HEK293 (cell line): Measurements from ENCODE around the gene TMEM167A.

Experiments used
- CTCF ChIA-PET: fragments of 350-600 bp; formaldehyde crosslinking; extraction: SDS; loops from one replicate; lab custom pipeline; 2021; ENCODE audit warnings: antibody characterized with exemption; lab: Yijun Ruan, JAX
- POLR2A ChIA-PET: fragments of 300-600 bp; formaldehyde crosslinking; extraction: SDS; loops from one replicate; lab custom pipeline; 2020; ENCODE audit warnings: antibody characterized with exemption, inconsistent platforms; lab: Yijun Ruan, JAX
- H3K27ac ChIP-seq: fragments of 200-500 bp; sonication (Bioruptor generic); 2 replicates; pipeline ENCODE4 v1.5.1; 2014; ENCODE audit warnings: low read depth, low read length, control low read depth, inconsistent platforms; ENCODE audit errors: extremely low read depth
- H3K36me3 ChIP-seq, 2 experiments: fragments of 200-500 bp in 1 of 2; sonication (Bioruptor generic) in 1 of 2; 1 replicate in 1 of 2; 2 replicates in 1 of 2; pipeline ENCODE4 v1.5.1; 2014 to 2017; ENCODE audit warnings: inconsistent platforms in 2 of 2, low read length in 2 of 2; ENCODE audit not compliant: control insufficient read depth in 2 of 2, insufficient read depth in 1 of 2
- H3K4me1 ChIP-seq: fragments of 200-500 bp; sonication (Bioruptor generic); 2 replicates; pipeline ENCODE4 v1.5.1; 2014; ENCODE audit warnings: mild to moderate bottlenecking, low read length, inconsistent platforms; ENCODE audit not compliant: control insufficient read depth, insufficient read depth
- H3K4me3 ChIP-seq: 2 replicates; pipeline ENCODE4 v1.5.1; 2011; ENCODE audit warnings: low read depth, mild to moderate bottlenecking, control low read depth, low read length, moderate library complexity
- H3K9me3 ChIP-seq: fragments of 200-500 bp; sonication (Bioruptor generic); 2 replicates; pipeline ENCODE4 v1.5.1; 2014; ENCODE audit warnings: low read depth, low read length, inconsistent platforms; ENCODE audit not compliant: control insufficient read depth, insufficient read depth
- BCL6B ChIP-seq: fragments of 450-650 bp; formaldehyde crosslinking; IDR thresholded peaks from 2 replicates; pipeline ENCODE4 v1.5.1; 2017; ENCODE audit warnings: missing biosample characterization, missing genetic modification characterization
- GLIS1 ChIP-seq: fragments of 450-650 bp; formaldehyde crosslinking; IDR thresholded peaks from 2 replicates; pipeline ENCODE4 v1.5.1; 2016; ENCODE audit warnings: missing biosample characterization, missing genetic modification characterization
- HOXA7 ChIP-seq: sonication (generic); formaldehyde crosslinking; IDR thresholded peaks from 2 replicates; pipeline ENCODE4 v1.8.1; 2022; ENCODE audit warnings: missing genetic modification reagents, borderline replicate concordance
- KLF16 ChIP-seq: fragments of 450-650 bp; formaldehyde crosslinking; IDR thresholded peaks from 2 replicates; pipeline ENCODE4 v1.5.1; 2017; ENCODE audit warnings: missing biosample characterization, missing genetic modification characterization
- OVOL3 ChIP-seq: fragments of 450-650 bp; formaldehyde crosslinking; IDR thresholded peaks from 2 replicates; pipeline ENCODE4 v1.5.1; 2016; ENCODE audit warnings: missing biosample characterization, missing genetic modification characterization
- PRDM10 ChIP-seq: fragments of 450-650 bp; formaldehyde crosslinking; IDR thresholded peaks from 2 replicates; pipeline ENCODE4 v1.5.1; 2016; ENCODE audit warnings: missing biosample characterization, missing genetic modification characterization
- REST ChIP-seq: fragments of 450-650 bp; formaldehyde crosslinking; IDR thresholded peaks from 2 replicates; pipeline ENCODE4 v1.5.1; 2016; ENCODE audit warnings: missing biosample characterization, missing genetic modification characterization
- SCRT2 ChIP-seq: fragments of 450-650 bp; formaldehyde crosslinking; IDR thresholded peaks from 2 replicates; pipeline ENCODE4 v1.5.1; 2016; ENCODE audit warnings: missing biosample characterization, missing genetic modification characterization
- TRIM28 ChIP-seq: IDR thresholded peaks from 2 replicates; pipeline ENCODE4 v1.6.1; 2011; ENCODE audit warnings: low read length, control low read depth, borderline replicate concordance
- ZBTB6 ChIP-seq: fragments of 450-650 bp; formaldehyde crosslinking; IDR thresholded peaks from 2 replicates; pipeline ENCODE4 v1.5.1; 2017; ENCODE audit warnings: missing biosample characterization, missing genetic modification characterization
- ZFP3 ChIP-seq: fragments of 450-650 bp; formaldehyde crosslinking; IDR thresholded peaks from 2 replicates; pipeline ENCODE4 v1.5.1; 2016; ENCODE audit warnings: low read depth, missing biosample characterization, missing genetic modification characterization
- ZFP41 ChIP-seq: fragments of 450-650 bp; formaldehyde crosslinking; IDR thresholded peaks from 2 replicates; pipeline ENCODE4 v1.5.1; 2016; ENCODE audit warnings: missing biosample characterization, missing genetic modification characterization, borderline replicate concordance
- ZNF10 ChIP-seq: fragments of 450-650 bp; formaldehyde crosslinking; IDR thresholded peaks from 2 replicates; pipeline ENCODE4 v1.5.1; 2017; ENCODE audit warnings: missing biosample characterization, missing genetic modification characterization
- ZNF114 ChIP-seq: fragments of 450-650 bp; formaldehyde crosslinking; IDR thresholded peaks from 2 replicates; pipeline ENCODE4 v1.5.0; 2017; ENCODE audit warnings: missing biosample characterization, missing genetic modification characterization
- ZNF362 ChIP-seq: fragments of 450-650 bp; formaldehyde crosslinking; IDR thresholded peaks from 2 replicates; pipeline ENCODE4 v1.5.1; 2016; ENCODE audit warnings: missing biosample characterization, missing genetic modification characterization
- ZNF548 ChIP-seq: fragments of 450-650 bp; formaldehyde crosslinking; IDR thresholded peaks from 2 replicates; pipeline ENCODE4 v1.5.1; 2016; ENCODE audit warnings: missing biosample characterization, missing genetic modification characterization
- ZNF610 ChIP-seq: fragments of 450-650 bp; formaldehyde crosslinking; IDR thresholded peaks from 2 replicates; pipeline ENCODE4 v1.5.1; 2016; ENCODE audit warnings: missing biosample characterization, missing genetic modification characterization, borderline replicate concordance
- ZNF785 ChIP-seq: fragments of 450-650 bp; formaldehyde crosslinking; IDR thresholded peaks from 2 replicates; pipeline ENCODE4 v1.5.1; 2016; ENCODE audit warnings: missing biosample characterization, missing genetic modification characterization
- ZNF830 ChIP-seq: fragments of 450-650 bp; IDR thresholded peaks from 2 replicates; pipeline ENCODE4 v1.5.0; 2018; ENCODE audit warnings: missing biosample characterization, missing genetic modification characterization, low read depth, mild to moderate bottlenecking, moderate library complexity
- ZNF837 ChIP-seq: fragments of 450-650 bp; formaldehyde crosslinking; IDR thresholded peaks from 2 replicates; pipeline ENCODE4 v1.5.1; 2016; ENCODE audit warnings: missing biosample characterization, missing genetic modification characterization
- ZSCAN5A ChIP-seq: fragments of 450-650 bp; formaldehyde crosslinking; IDR thresholded peaks from 2 replicates; pipeline ENCODE4 v1.5.1; 2016; ENCODE audit warnings: missing biosample characterization, missing genetic modification characterization

Gene TMEM167A

GRCh38 chr5:83026516-83026915 is 50.7 kb downstream of the TMEM167A start:
- TF ChIP-seq GLIS1 (tag by site-specific recombination) (peak; percentile 58; the same call in 1 of the 2 replicates), ZNF114 (no peak), ZFP41 (tag by site-specific recombination) (no peak), ZNF362 (no peak), SCRT2 (tag by site-specific recombination) (no peak), ZSCAN5A (tag by site-specific recombination) (no peak)
- TF ChIP-seq, all 188 proteins: peak for 1
- H3K9me3 ChIP-seq: no peaks in the 10 kb centered on the region
- H3K4me1 ChIP-seq: peaks cover 25% of the 10 kb centered on the region
- CTCF ChIA-PET: interaction anchor here (0.5 to 0.8 kb wide), 3 partner anchors 12 to 727 kb away, joined by 3 read pairs; no protein-coding TSS in a partner anchor
- no peak overlapping the region for H3K4me3 ChIP-seq
- no peak overlapping the region for H3K27ac ChIP-seq
- POLR2A ChIA-PET: no interaction called here
- no peaks in the 10 kb centered on the region for H3K36me3 ChIP-seq

- Histone ChIP-seq H3K4me3 (no peak overlapping the region), H3K27ac (peak overlapping the region; percentile 5; the same call in 1 of the 2 replicates), H3K4me1 (peaks cover 25% of the 10 kb centered on the region), H3K9me3 (no peaks in the 10 kb centered on the region), H3K36me3 (no peaks in the 10 kb centered on the region)
- ChIA-PET CTCF (interaction anchor here (0.5 to 0.8 kb wide), 2 partner anchors 11 to 353 kb away, joined by 3 read pairs; no protein-coding TSS in a partner anchor), POLR2A (no interaction called here)
- no peak for TF ChIP-seq ZBTB6 (tag by site-specific recombination)
- TF ChIP-seq ZNF10: no peak
- TF ChIP-seq KLF16 (tag by site-specific recombination): no peak
- TF ChIP-seq HOXA7 (CRISPR knock-in tag): no peak
- peak; percentile 51 for TF ChIP-seq PRDM10 (tag by site-specific recombination)
- TF ChIP-seq ZNF837 (tag by site-specific recombination): no peak
- TF ChIP-seq REST: no peak
- TF ChIP-seq OVOL3 (tag by site-specific recombination): no peak
- no peak for TF ChIP-seq ZNF610 (tag by site-specific recombination)
- no peak for TF ChIP-seq ZNF548 (tag by site-specific recombination)
- TF ChIP-seq BCL6B (tag by site-specific recombination): no peak
- no peak for TF ChIP-seq ZFP3 (tag by site-specific recombination)
- TF ChIP-seq ZNF785 (tag by site-specific recombination): no peak
- TF ChIP-seq ZNF830 (tag by site-specific recombination): no peak
- TF ChIP-seq TRIM28: peak; percentile 17; the same call in 1 of the 2 replicates
These were observed 51.3 kb downstream of the TMEM167A start for GRCh38 chr5:83025690-83026478.
